DOHH2 (cell line): Measurements from ENCODE around the gene GOT1.

Experiments used
- CTCF ChIP-seq: fragments of 200-600 bp; sonication (generic); IDR thresholded peaks from one replicate; pipeline ENCODE4 v1.5.1; 2014; ENCODE audit warnings: antibody characterized with exemption, mild to moderate bottlenecking, low read depth, low read length; ENCODE audit not compliant: poor library complexity, severe bottlenecking
- EZH2phosphoT487 ChIP-seq: fragments of 200-600 bp; sonication (generic); IDR thresholded peaks from 2 replicates; pipeline ENCODE4 v1.6.1; 2017; ENCODE audit warnings: borderline replicate concordance, mild to moderate bottlenecking, antibody characterized with exemption, low read length, moderate library complexity, mixed read lengths

- TF ChIP-seq CTCF (no peak), EZH2phosphoT487 (no peak)
Measured at GRCh38 chr10:99358101-99358500, 72.3 kb downstream of the GOT1 start.
